Fibroblast of villous mesenchyme (primary cell): Measurements from ENCODE around the gene RPS6KA2. TPM values are rescaled to one million over a fixed set of nuclear protein-coding genes. Genes with fewer than 3 reads are reported as not detected.

Experiments
- DNase-seq: peaks from one replicate; pipeline ENCODE4 v3.0.0-alpha.2; 2010; ENCODE audit warnings: low read depth
- H3K4me3 ChIP-seq: 2 replicates; pipeline ENCODE4 v1.5.1; 2011; ENCODE audit warnings: low read depth, mild to moderate bottlenecking, low read length
- CTCF ChIP-seq: IDR thresholded peaks from 2 replicates; pipeline ENCODE4 v1.5.1; 2012; ENCODE audit warnings: low read depth, mild to moderate bottlenecking, low read length; ENCODE audit not compliant: insufficient read depth
- total RNA-seq: library from RNA; depleted of rRNA; stranded (reverse); fragments of >200 nt; gene quantifications from 2 replicates; pipeline ENCODE4 v1.2.3, GENCODE V29; 2012

Gene RPS6KA2
- total RNA-seq, 1 donor = 15.5 TPM

- no peak for TF ChIP-seq CTCF
- H3K4me3 ChIP-seq = no peak overlapping the region
- no peak for DNase-seq
Measured at GRCh38 chr6:166563200-166563599, 63.9 kb downstream of the RPS6KA2 start.

- no peak for DNase-seq
- TF ChIP-seq CTCF = no peak
- H3K4me3 ChIP-seq = no peak overlapping the region
Measured at GRCh38 chr6:166562726-166563125, 64.3 kb downstream of the RPS6KA2 start.

DNA sequence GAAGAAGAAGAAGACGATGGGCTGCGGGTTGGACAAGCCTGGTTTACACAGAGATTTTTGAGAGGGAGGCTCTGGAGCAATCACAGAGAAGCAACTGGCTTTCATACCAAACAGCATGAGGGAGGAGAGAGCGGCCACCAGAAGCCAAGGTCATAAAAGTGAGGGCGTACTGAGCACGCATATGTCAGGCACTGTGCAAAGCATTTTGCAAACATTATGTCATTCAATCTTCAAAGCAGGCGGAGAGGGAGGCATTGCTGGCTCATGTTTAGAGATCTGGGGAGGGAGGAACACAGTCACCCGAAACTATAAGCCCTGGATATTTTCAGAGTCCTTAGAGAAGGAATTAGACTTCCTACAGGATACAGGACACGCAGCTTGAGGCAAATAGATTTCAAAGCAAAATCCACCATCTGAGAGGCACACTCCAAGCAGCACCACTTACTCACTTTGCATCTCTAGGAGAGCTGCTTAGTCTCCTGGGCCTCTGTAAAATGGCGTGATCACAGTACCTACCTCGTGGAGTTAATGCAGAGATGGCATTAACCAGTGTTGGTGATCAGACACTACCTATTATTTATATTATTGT is 65.2 kb downstream of the RPS6KA2 start:
- H3K4me3 ChIP-seq = no peak overlapping the region
- no peak for TF ChIP-seq CTCF
- peak; percentile 86 for DNase-seq

DNA sequence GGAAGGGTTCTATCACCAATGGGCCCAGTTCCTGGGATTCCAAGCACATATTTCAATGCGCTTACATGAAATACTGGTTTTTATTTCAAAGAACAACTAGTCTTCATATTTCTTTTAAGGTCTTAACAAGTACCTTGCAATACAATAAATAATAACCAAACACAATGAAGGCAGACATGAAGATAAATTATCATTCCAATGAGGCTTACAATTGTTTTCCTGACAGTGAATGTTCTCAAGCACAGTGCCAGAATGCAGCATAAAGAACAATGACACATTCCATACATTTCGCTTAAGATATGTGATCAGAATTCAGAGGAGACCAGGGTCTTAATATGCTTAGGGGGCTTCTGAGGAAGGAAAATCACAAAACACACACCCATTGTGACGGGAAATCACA is 66.8 kb downstream of the RPS6KA2 start:
- no peak for DNase-seq
- H3K4me3 ChIP-seq = no peak overlapping the region
- TF ChIP-seq CTCF = no peak

GRCh38 chr6:166559662-166560061 is 67.4 kb downstream of the RPS6KA2 start:
- no peak overlapping the region for H3K4me3 ChIP-seq
- no peak for DNase-seq
- TF ChIP-seq CTCF = no peak

GRCh38 chr6:166559211-166559610 is 67.8 kb downstream of the RPS6KA2 start:
- TF ChIP-seq CTCF = no peak
- no peak overlapping the region for H3K4me3 ChIP-seq
- no peak for DNase-seq
